Skin epidermis (tissue), 12 donors: Measurements from ENCODE around the gene MTERF4.

ENCODE experiments used
- H3K27ac ChIP-seq, 21 experiments: fragments of 200-600 bp; sonication (generic) in 11 of 21; one replicate each; pipeline ENCODE4 v1.5.0; 2020; ENCODE audit warnings: mild to moderate bottlenecking in 3 of 21, inconsistent platforms in 2 of 21, moderate library complexity in 2 of 21
- H3K4me3 ChIP-seq, 7 experiments: fragments of 200-600 bp; sonication (generic) in 2 of 7; one replicate each; pipeline ENCODE4 v1.5.0; 2020; ENCODE audit warnings: inconsistent platforms in 2 of 7, mild to moderate bottlenecking in 2 of 7, moderate library complexity in 1 of 7

Gene MTERF4

GRCh38 chr2:241135737-241136136, 33.6 kb upstream of the MTERF4 start:
- Histone ChIP-seq H3K27ac (no peak overlapping the region), H3K4me3 (no peak overlapping the region)

- Histone ChIP-seq H3K27ac (no peak overlapping the region), H3K4me3 (no peak overlapping the region)
Measured at GRCh38 chr2:241134711-241135110, 32.6 kb upstream of the MTERF4 start.

GRCh38 chr2:241133436-241133820, 31.3 kb upstream of the MTERF4 start:
- no peak overlapping the region for H3K4me3 ChIP-seq

GRCh38 chr2:241132538-241133435, 30.7 kb upstream of the MTERF4 start:
- H3K4me3 ChIP-seq = no peak overlapping the region
- peak overlapping the region in 1 of 21 experiments; percentile 32 for H3K27ac ChIP-seq

More at GRCh38 chr2:241133436-241133820, 31.3 kb upstream of the MTERF4 start:
- no peak overlapping the region for H3K27ac ChIP-seq

- no peak overlapping the region for H3K27ac ChIP-seq
- H3K4me3 ChIP-seq = no peak overlapping the region
Measured at GRCh38 chr2:241131531-241131930, 29.4 kb upstream of the MTERF4 start.

- Histone ChIP-seq H3K27ac (no peak overlapping the region), H3K4me3 (no peak overlapping the region)
Measured at GRCh38 chr2:241130316-241130715, 28.2 kb upstream of the MTERF4 start.

GRCh38 chr2:241129086-241129871, 27.2 kb upstream of the MTERF4 start:
- peak overlapping the region in 2 of 21 experiments; percentile 77 to 89 for H3K27ac ChIP-seq
- no peak overlapping the region for H3K4me3 ChIP-seq

- H3K27ac ChIP-seq = peak overlapping the region in 7 of 21 experiments; percentile 36 to 89 (median 65)
- H3K4me3 ChIP-seq = no peak overlapping the region
Measured at GRCh38 chr2:241128266-241128665, 26.2 kb upstream of the MTERF4 start.

GRCh38 chr2:241126771-241127202, 24.7 kb upstream of the MTERF4 start:
- H3K4me3 ChIP-seq = no peak overlapping the region
- peak overlapping the region in 6 of 21 experiments; percentile 41 to 89 (median 71) for H3K27ac ChIP-seq

- Histone ChIP-seq H3K27ac (peak overlapping the region in 3 of 21 experiments; percentile 45 to 82 (median 77)), H3K4me3 (no peak overlapping the region)
Measured at GRCh38 chr2:241126201-241126611, 24.1 kb upstream of the MTERF4 start.

GRCh38 chr2:241125626-241126025, 23.5 kb upstream of the MTERF4 start:
- Histone ChIP-seq H3K27ac (peak overlapping the region in 2 of 21 experiments; percentile 45 to 77), H3K4me3 (no peak overlapping the region)

- Histone ChIP-seq H3K27ac (peak overlapping the region in 10 of 21 experiments; percentile 7 to 72 (median 54)), H3K4me3 (no peak overlapping the region)
Measured at GRCh38 chr2:241123816-241124536, 21.9 kb upstream of the MTERF4 start.

GRCh38 chr2:241122376-241123002, 20.4 kb upstream of the MTERF4 start:
- H3K27ac ChIP-seq = no peak overlapping the region
- no peak overlapping the region for H3K4me3 ChIP-seq

- no peak overlapping the region for H3K27ac ChIP-seq
Measured at GRCh38 chr2:241121008-241121407, 18.9 kb upstream of the MTERF4 start.

GRCh38 chr2:241120440-241120839, 18.4 kb upstream of the MTERF4 start:
- Histone ChIP-seq H3K27ac (no peak overlapping the region), H3K4me3 (no peak overlapping the region)

More at GRCh38 chr2:241121008-241121407, 18.9 kb upstream of the MTERF4 start:
- H3K4me3 ChIP-seq = no peak overlapping the region

GRCh38 chr2:241118737-241119505, 16.8 kb upstream of the MTERF4 start:
- H3K27ac ChIP-seq = no peak overlapping the region
- no peak overlapping the region for H3K4me3 ChIP-seq

- no peak overlapping the region for H3K27ac ChIP-seq
- H3K4me3 ChIP-seq = no peak overlapping the region
Measured at GRCh38 chr2:241116606-241117560, 14.8 kb upstream of the MTERF4 start.

- Histone ChIP-seq H3K4me3 (no peak overlapping the region), H3K27ac (no peak overlapping the region)
Measured at GRCh38 chr2:241115361-241115760, 13.3 kb upstream of the MTERF4 start.
